CD14-positive monocyte (primary cell): ENCODE results near the gene FKBP4. TPM values are rescaled to one million over a fixed set of nuclear protein-coding genes. Genes with fewer than 3 reads are reported as not detected.

Experiments used
- DNase-seq, 3 donors: peaks; one replicate each; pipeline ENCODE4 v3.0.0-alpha.2; 2011 to 2022
- H2AFZ ChIP-seq: 2 replicates; pipeline ENCODE4 v1.6.0; 2012; ENCODE audit warnings: mild to moderate bottlenecking, low read depth, low read length, inconsistent platforms; ENCODE audit not compliant: insufficient read depth, poor library complexity, severe bottlenecking
- H3K27ac ChIP-seq, 2 donors: 1 replicate in 1 of 2; 2 replicates in 1 of 2; pipeline ENCODE4 v1.5.1; 2012 to 2013; ENCODE audit warnings: low read length in 2 of 2, control low read depth in 1 of 2, inconsistent platforms in 1 of 2, low read depth in 1 of 2, mild to moderate bottlenecking in 1 of 2
- H3K27me3 ChIP-seq, 2 donors: one replicate each; pipeline versions ENCODE4 v1.6.0 to v1.6.1; 2011 to 2013; ENCODE audit warnings: low read length in 2 of 2; ENCODE audit not compliant: control insufficient read depth in 2 of 2, insufficient read depth in 2 of 2
- H3K36me3 ChIP-seq, 2 donors: replicated peaks in 1 of 2; 1 replicate in 1 of 2; 2 replicates in 1 of 2; pipeline versions ENCODE4 v1.5.1 to v1.6.1; 2012 to 2013; ENCODE audit warnings: low read length in 2 of 2, control low read depth in 1 of 2, inconsistent platforms in 1 of 2, mild to moderate bottlenecking in 1 of 2; ENCODE audit not compliant: insufficient read depth in 2 of 2, control insufficient read depth in 1 of 2
- H3K4me1 ChIP-seq, 2 donors: 1 replicate in 1 of 2; 2 replicates in 1 of 2; pipeline versions ENCODE4 v1.5.1 to v1.6.1; 2012 to 2013; ENCODE audit warnings: low read length in 2 of 2, control low read depth in 1 of 2, inconsistent platforms in 1 of 2, mild to moderate bottlenecking in 1 of 2, moderate library complexity in 1 of 2; ENCODE audit not compliant: insufficient read depth in 2 of 2, control insufficient read depth in 1 of 2
- H3K4me2 ChIP-seq: replicated peaks from 2 replicates; pipeline ENCODE3; 2012; ENCODE audit warnings: low read length, moderate library complexity, mild to moderate bottlenecking; ENCODE audit not compliant: poor library complexity, severe bottlenecking; ENCODE audit errors: extremely low read depth
- H3K4me3 ChIP-seq, 3 experiments: fragments of 200-600 bp in 1 of 3; sonication (generic) in 1 of 3; replicated peaks in 1 of 3; 1 replicate in 2 of 3; 2 replicates in 1 of 3; pipeline ENCODE4 v1.5.1; 2011 to 2013; ENCODE audit warnings: low read length in 3 of 3, mild to moderate bottlenecking in 3 of 3, control low read depth in 2 of 3, low read depth in 2 of 3, inconsistent platforms in 1 of 3, moderate library complexity in 1 of 3
- H3K79me2 ChIP-seq: 2 replicates; pipeline ENCODE4 v1.6.0; 2012; ENCODE audit warnings: mild to moderate bottlenecking, control low read depth, inconsistent platforms, low read length, moderate library complexity; ENCODE audit not compliant: insufficient read depth
- H3K9ac ChIP-seq: 2 replicates; pipeline ENCODE4 v1.6.0; 2017; ENCODE audit warnings: low read length, mild to moderate bottlenecking; ENCODE audit not compliant: insufficient read depth, poor library complexity, severe bottlenecking
- H3K9me3 ChIP-seq, 2 donors: replicated peaks in 1 of 2; 1 replicate in 1 of 2; 2 replicates in 1 of 2; pipeline versions ENCODE4 v1.5.1 to v1.6.1; 2012 to 2013; ENCODE audit warnings: low read length in 2 of 2, control low read depth in 1 of 2; ENCODE audit not compliant: control insufficient read depth in 1 of 2, insufficient read depth in 1 of 2
- H4K20me1 ChIP-seq: 2 replicates; pipeline ENCODE4 v1.6.0; 2012; ENCODE audit warnings: mild to moderate bottlenecking, low read length, control low read depth, moderate library complexity; ENCODE audit not compliant: insufficient read depth
- H3K27ac Mint-ChIP-seq, 7 donors: one replicate each; pipeline ENCODE4 v1.8.0; 2020; ENCODE audit warnings: mild to moderate bottlenecking in 7 of 7, mixed read lengths in 7 of 7, moderate library complexity in 6 of 7, inconsistent platforms in 2 of 7
- H3K27me3 Mint-ChIP-seq, 3 donors: one replicate each; pipeline ENCODE4 v1.8.0; 2021 to 2022; ENCODE audit warnings: low read depth in 3 of 3, mild to moderate bottlenecking in 3 of 3, mixed read lengths in 3 of 3, moderate library complexity in 3 of 3, inconsistent platforms in 1 of 3
- H3K36me3 Mint-ChIP-seq, 2 donors: one replicate each; pipeline ENCODE4 v1.8.0; 2020; ENCODE audit warnings: mixed read lengths in 2 of 2, inconsistent platforms in 1 of 2, mild to moderate bottlenecking in 1 of 2
- H3K4me1 Mint-ChIP-seq: one replicate; pipeline ENCODE4 v1.8.0; 2020; ENCODE audit warnings: mild to moderate bottlenecking, mixed read lengths
- H3K4me3 Mint-ChIP-seq, 2 donors: one replicate each; pipeline ENCODE4 v1.8.0; 2020; ENCODE audit warnings: mild to moderate bottlenecking in 2 of 2, mixed read lengths in 2 of 2, moderate library complexity in 1 of 2
- H3K9me3 Mint-ChIP-seq, 7 donors: one replicate each; pipeline ENCODE4 v1.8.0; 2020 to 2022; ENCODE audit warnings: mixed read lengths in 7 of 7, mild to moderate bottlenecking in 6 of 7, moderate library complexity in 6 of 7, inconsistent platforms in 2 of 7
- WGBS: methylation state at CpG from one replicate; pipeline ENCODE4 v1.1.5; 2013; ENCODE audit warnings: missing lambda C conversion rate; ENCODE audit not compliant: insufficient coverage; 5-methylcytosine and 5-hydroxymethylcytosine counted together
- intact Hi-C, 2 donors: fragments of 100-400 bp; cut with micrococcal nuclease; formaldehyde crosslinking; loops; one replicate each; pipeline versions ENCODE4 v1.15.0 to v1.15.1; 2023
- polyA plus RNA-seq, 3 donors: library from polyadenylated mRNA; depleted of rRNA in 1 of 3; unstranded in 2 of 3; stranded (reverse) in 1 of 3; fragments of 300-500 nt in 2 of 3; fragments of >200 nt in 1 of 3; fragmentation: Illumina TruSeq in 2 of 3; gene quantifications; 1 replicate in 2 of 3; 2 replicates in 1 of 3; pipeline ENCODE4 v1.2.3, GENCODE V29; 2012 to 2021
- TF ChIP-seq, protein P1 (sequence below): fragments of 200-600 bp; IDR thresholded peaks from one replicate; pipeline ENCODE4 v1.8.0; 2022; ENCODE audit warnings: antibody characterized with exemption, mild to moderate bottlenecking

FKBP4 gene
- polyA plus RNA-seq, 3 donors = 19.3 to 22.1 (median 20.1) TPM

DNA sequence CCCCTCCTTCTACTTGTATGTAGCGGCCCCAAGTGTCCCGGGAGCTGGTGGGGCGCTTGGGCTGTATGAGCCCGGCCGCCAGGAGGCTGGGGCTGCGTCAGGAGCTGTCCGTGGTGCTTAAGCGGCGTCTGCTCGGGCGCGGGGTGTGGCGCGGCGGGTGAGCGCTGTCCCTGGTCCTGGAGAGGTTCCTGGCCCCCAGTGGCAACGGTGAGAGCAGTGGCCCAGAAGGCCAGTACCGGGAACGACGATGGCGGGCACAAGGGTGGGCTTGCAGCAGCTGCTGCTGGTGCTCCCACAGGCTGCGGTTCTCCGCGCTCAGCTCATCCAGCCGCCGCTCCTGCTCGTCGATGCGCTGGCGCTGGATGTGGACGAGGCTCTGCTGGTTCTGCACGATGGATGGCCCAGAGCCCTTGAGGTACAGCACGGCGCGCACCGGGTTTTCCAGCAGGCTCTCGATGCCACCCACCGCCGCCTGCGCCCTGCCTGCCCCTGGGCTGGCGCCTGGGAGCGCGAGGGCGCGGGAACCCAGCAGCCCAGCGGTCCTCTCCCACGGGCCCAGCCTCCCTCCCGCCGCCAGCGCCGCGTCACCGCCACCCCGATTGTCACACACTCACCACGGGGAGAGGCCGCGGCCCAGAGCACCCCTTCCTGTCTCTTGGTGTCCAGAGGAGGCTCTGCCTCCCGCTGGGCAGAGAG is 41.9 kb upstream of the FKBP4 start:
- H3K4me3 Mint-ChIP-seq = peak overlapping the region in 1 of 2 donors; percentile 59
- TF ChIP-seq, protein P1, sequence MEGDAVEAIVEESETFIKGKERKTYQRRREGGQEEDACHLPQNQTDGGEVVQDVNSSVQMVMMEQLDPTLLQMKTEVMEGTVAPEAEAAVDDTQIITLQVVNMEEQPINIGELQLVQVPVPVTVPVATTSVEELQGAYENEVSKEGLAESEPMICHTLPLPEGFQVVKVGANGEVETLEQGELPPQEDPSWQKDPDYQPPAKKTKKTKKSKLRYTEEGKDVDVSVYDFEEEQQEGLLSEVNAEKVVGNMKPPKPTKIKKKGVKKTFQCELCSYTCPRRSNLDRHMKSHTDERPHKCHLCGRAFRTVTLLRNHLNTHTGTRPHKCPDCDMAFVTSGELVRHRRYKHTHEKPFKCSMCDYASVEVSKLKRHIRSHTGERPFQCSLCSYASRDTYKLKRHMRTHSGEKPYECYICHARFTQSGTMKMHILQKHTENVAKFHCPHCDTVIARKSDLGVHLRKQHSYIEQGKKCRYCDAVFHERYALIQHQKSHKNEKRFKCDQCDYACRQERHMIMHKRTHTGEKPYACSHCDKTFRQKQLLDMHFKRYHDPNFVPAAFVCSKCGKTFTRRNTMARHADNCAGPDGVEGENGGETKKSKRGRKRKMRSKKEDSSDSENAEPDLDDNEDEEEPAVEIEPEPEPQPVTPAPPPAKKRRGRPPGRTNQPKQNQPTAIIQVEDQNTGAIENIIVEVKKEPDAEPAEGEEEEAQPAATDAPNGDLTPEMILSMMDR = no peak
- Histone ChIP-seq H3K4me1 (no peaks in the 10 kb centered on the region), H3K79me2 (no peaks in the 10 kb centered on the region), H3K9ac (no peak overlapping the region), H3K4me3 (no peak overlapping the region), H3K9me3 (no peaks in the 10 kb centered on the region), H4K20me1 (no peaks in the 10 kb centered on the region), H3K27me3 (peaks cover 0 to 13% of the 10 kb centered on the region in 2 donors), H3K4me2 (no peak overlapping the region), H2AFZ (no peak overlapping the region), H3K36me3 (no peaks in the 10 kb centered on the region), H3K27ac (no peak overlapping the region)
- H3K9me3 Mint-ChIP-seq = peaks cover 0 to 3% (median 0%) of the 10 kb centered on the region in 7 donors
- no peak overlapping the region for H3K27ac Mint-ChIP-seq
- WGBS = 4% methylated on average over 41 of the region's 58 CpGs
- peaks cover 14 to 31% (median 27%) of the 10 kb centered on the region in 3 donors for H3K27me3 Mint-ChIP-seq
- peaks cover 4% of the 10 kb centered on the region for H3K4me1 Mint-ChIP-seq
- peak; percentile 19 to 41 (median 31) for DNase-seq
- intact Hi-C loops = no loop called here
- H3K36me3 Mint-ChIP-seq = no peaks in the 10 kb centered on the region

DNA sequence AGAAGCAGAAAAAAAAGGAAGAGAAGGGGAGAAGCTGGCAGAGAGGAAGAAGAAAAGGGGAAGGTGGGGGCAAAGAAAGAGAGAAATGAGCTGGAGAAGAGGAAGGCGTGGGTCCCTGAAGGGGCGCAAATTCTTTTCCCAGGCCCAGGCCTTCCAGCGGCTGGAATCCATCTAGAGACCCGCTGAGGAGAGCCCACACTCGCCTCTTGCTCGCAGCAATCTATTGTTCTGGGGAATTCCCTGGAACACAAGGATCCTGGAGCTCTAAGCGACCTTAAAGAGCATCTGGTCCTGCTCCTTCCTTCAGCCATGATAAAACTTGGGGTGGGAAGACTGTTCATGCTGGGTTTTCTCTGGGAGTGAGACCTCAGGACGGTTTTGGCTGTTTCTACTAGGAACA is 41.2 kb upstream of the FKBP4 start:
- H3K27me3 Mint-ChIP-seq = peaks cover 14 to 28% (median 27%) of the 10 kb centered on the region in 3 donors
- no peak overlapping the region for H3K27ac Mint-ChIP-seq
- no peaks in the 10 kb centered on the region for H3K36me3 Mint-ChIP-seq
- no peak overlapping the region for H3K9ac ChIP-seq
- peaks cover 0 to 3% (median 0%) of the 10 kb centered on the region in 7 donors for H3K9me3 Mint-ChIP-seq
- no peak overlapping the region for H3K4me3 ChIP-seq
- no peak for DNase-seq
- H3K4me2 ChIP-seq = no peak overlapping the region
- no peaks in the 10 kb centered on the region for H3K79me2 ChIP-seq
- no peak overlapping the region for H2AFZ ChIP-seq
- TF ChIP-seq, protein P1 = no peak
- peak overlapping the region in 1 of 2 donors; percentile 43 for H3K4me3 Mint-ChIP-seq
- no peaks in the 10 kb centered on the region for H3K9me3 ChIP-seq
- H4K20me1 ChIP-seq = no peaks in the 10 kb centered on the region
- H3K36me3 ChIP-seq = no peaks in the 10 kb centered on the region
- no peak overlapping the region for H3K27ac ChIP-seq
- WGBS = 46% methylated on average over 7 of the region's 8 CpGs
- H3K27me3 ChIP-seq = peaks cover 0 to 13% of the 10 kb centered on the region in 2 donors
- peaks cover 4% of the 10 kb centered on the region for H3K4me1 Mint-ChIP-seq
- H3K4me1 ChIP-seq = no peaks in the 10 kb centered on the region
- intact Hi-C loops = no loop called here
